Activated CD8-positive, alpha-beta memory T cell treated with anti-CD3 and anti-CD28 coated beads for 48 hours (primary cell): ENCODE measurements around the gene BHLHE41.

Experiments
- DNase-seq, 3 experiments: peaks; one replicate each; pipeline ENCODE4 v3.0.0-alpha.2; 2020; ENCODE audit warnings: low read depth in 2 of 3, low spot score in 2 of 3

The BHLHE41 gene

DNA sequence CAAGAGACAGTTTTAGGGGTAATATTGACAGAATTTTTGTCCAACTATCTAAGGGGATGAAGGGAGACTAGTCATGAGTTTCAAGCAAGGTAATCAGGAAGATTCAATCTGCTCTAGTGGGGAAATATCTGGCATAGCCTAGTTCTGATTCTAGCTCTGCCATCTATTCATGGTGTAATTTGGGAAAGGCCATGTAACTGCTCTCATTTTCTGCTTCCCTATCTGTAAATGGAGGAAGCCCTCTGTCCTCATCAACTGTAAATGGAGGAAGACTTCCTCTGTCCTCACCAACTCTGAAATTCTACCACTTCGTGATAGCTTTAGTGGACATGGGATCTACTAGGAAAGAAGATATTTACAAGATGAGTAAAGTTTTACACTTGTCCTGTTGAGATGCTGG lies 37.9 kb downstream of the BHLHE41 start:
- DNase-seq: no peak

DNA sequence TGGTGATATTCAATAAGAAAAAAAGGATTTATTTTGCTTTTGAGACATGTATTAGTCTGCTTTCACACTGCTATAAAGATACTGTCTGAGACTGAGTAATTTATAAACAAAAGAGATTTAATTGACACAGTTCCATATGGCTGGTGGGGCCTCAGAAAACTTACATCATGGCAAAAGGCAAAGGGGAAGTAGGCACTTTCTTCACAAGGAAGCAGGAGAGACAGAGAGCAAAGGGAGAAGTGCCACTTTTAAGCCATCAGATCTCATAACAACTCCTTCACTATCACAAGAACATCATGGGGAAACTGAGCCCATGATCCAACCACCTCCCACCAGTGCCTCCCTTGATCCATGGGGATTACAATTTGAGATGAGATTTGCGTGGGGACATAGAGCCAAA lies 43.9 kb downstream of the BHLHE41 start:
- DNase-seq: no peak

- DNase-seq: no peak
Observed at GRCh38 chr12:26077915-26078702, 46.7 kb downstream of the BHLHE41 start.
